H1 (cell line): ENCODE measurements around the gene XNDC1N.
"Not testable (repeated sequence)": the region's sequence is repeated elsewhere in the genome, so short reads cannot be mapped to it uniquely, and the experiment has no call there.

Experiments used
- ATF2 ChIP-seq: IDR thresholded peaks from 2 replicates; pipeline ENCODE4 v1.6.1; 2012; ENCODE audit warnings: low read length, inconsistent platforms
- CREB1 ChIP-seq: IDR thresholded peaks from 2 replicates; pipeline ENCODE4 v1.6.1; 2012; ENCODE audit warnings: inconsistent platforms
- CTCF ChIP-seq, 3 experiments: IDR thresholded peaks; 1 replicate in 2 of 3; 2 replicates in 1 of 3; pipeline versions ENCODE4 v1.5.1 to v1.6.1; 2011; ENCODE audit warnings: low read length in 3 of 3, mild to moderate bottlenecking in 3 of 3, inconsistent platforms in 2 of 3, low read depth in 1 of 3, moderate library complexity in 1 of 3; ENCODE audit not compliant: insufficient read depth in 1 of 3; ENCODE audit errors: control extremely low read depth in 1 of 3
- EP300 ChIP-seq, 2 experiments: IDR thresholded peaks; 1 replicate in 1 of 2; 2 replicates in 1 of 2; pipeline ENCODE4 v1.6.1; 2011 to 2012; ENCODE audit warnings: low read depth in 2 of 2, low read length in 2 of 2, mild to moderate bottlenecking in 2 of 2, borderline replicate concordance in 1 of 2, inconsistent platforms in 1 of 2, moderate library complexity in 1 of 2
- MAFK ChIP-seq: IDR thresholded peaks from 2 replicates; pipeline ENCODE4 v1.6.1; 2012; ENCODE audit warnings: low read depth, mild to moderate bottlenecking, improper control_type of control experiment, low read length
- PHF8 ChIP-seq: fragments of 200-600 bp; sonication (generic); conservative IDR thresholded peaks from 2 replicates; pipeline ENCODE4 v1.7.1; 2012; ENCODE audit warnings: low read depth, mild to moderate bottlenecking, inconsistent platforms, low read length, moderate library complexity
- POLR2A ChIP-seq, 2 experiments: IDR thresholded peaks; 1 replicate in 1 of 2; 2 replicates in 1 of 2; pipeline ENCODE4 v1.6.1; 2011; ENCODE audit warnings: low read depth in 2 of 2, low read length in 2 of 2, mild to moderate bottlenecking in 2 of 2; ENCODE audit errors: control extremely low read depth in 1 of 2
- POLR2AphosphoS5 ChIP-seq: IDR thresholded peaks from 2 replicates; pipeline ENCODE4 v1.6.1; 2011; ENCODE audit warnings: low read depth, low read length
- POU5F1 ChIP-seq: IDR thresholded peaks from 2 replicates; pipeline ENCODE4 v1.6.1; 2011; ENCODE audit warnings: low read depth, mild to moderate bottlenecking, low read length, moderate library complexity
- TAF1 ChIP-seq: IDR thresholded peaks from 2 replicates; pipeline ENCODE4 v1.6.1; 2011; ENCODE audit warnings: mild to moderate bottlenecking, low read depth, low read length
- TBP ChIP-seq: IDR thresholded peaks from 2 replicates; pipeline ENCODE4 v1.6.1; 2011; ENCODE audit warnings: low read depth, low read length, improper control_type of control experiment
- YY1 ChIP-seq: IDR thresholded peaks from 2 replicates; pipeline ENCODE4 v1.6.1; 2011; ENCODE audit warnings: low read depth, mild to moderate bottlenecking, low read length
- ZNF274 ChIP-seq: IDR thresholded peaks from 2 replicates; pipeline ENCODE4 v1.7.0; 2012; ENCODE audit warnings: low read length, borderline replicate concordance; ENCODE audit errors: extremely low read depth

DNA sequence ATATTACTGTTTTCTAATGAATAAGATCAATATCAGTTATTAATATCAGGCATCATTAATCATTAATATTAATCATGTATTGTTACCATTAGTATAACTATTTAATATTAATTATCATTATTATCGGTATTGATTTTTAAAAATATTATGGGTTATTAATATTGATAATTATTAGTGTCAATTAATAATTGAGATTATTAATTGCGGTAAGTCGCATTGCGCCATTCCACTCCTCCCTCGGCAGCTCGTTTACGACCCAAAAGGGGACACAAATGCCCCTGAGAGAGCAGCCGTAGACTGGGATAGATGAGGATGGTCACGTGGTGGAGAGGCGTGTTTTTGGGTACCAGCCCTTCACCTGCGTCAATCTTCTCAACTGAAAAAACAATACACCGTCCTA is 42.6 kb downstream of the XNDC1N start:
- TF ChIP-seq POLR2A (IDR thresholded peaks at IDR 0.05; ENCODE audit: control extremely low read depth in 1 of 2, low read depth in 2 of 2, low read length in 2 of 2); PHF8; EP300 (IDR thresholded peaks at IDR 0.05; ENCODE audit: borderline replicate concordance in 1 of 2, low read depth in 2 of 2, low read length in 2 of 2); ZNF274; CTCF (IDR thresholded peaks at IDR 0.05; ENCODE audit: control extremely low read depth in 1 of 3, insufficient read depth in 1 of 3, low read depth in 1 of 3, low read length in 3 of 3); TBP; CREB1; ATF2; MAFK; POLR2AphosphoS5; TAF1; POU5F1; YY1: not testable (repeated sequence)
